ENCODE data around the gene NUP188.

NUP188 gene

DNA sequence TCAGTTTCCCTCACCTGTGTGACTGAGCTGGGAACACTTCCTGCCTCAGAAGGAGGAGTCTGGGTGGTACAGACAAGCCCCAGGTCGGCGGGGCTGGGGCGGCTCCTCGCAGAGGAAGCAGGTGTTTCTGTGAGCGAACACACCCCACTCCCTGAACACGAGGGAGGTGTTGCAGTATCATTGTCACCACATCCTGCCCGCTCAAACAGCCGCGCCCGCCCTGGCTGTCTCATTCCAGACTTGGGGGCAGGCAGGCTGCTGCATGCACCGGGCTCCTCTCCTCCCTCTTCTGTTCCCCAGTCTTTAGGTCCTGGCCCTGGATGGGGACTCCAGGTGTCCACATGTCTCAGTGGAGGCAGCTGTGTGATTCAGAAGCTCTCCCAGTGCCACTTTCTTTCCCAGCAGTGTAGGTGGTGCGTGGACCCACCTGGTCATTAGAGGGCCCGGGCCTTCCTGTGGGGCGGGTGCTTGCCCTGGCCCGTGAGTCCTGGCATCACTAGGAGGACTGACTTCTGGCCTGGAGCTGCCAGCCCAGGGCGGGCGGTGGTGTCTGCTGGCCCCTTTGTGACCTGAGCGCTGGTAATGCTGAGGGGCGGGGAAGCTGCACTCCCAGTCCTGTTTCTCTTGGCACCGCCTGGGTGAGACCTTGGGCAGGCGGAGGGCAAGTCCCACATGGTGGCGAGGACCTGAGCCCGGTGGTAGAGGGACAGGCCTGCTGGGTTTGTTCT lies 45.0 kb upstream of the NUP188 start:
- no peak for DNase-seq (ENCODE audit: extremely low spot score)
- ChIA-PET POLR2A (no interaction called here), CTCF (no interaction called here)

DNA sequence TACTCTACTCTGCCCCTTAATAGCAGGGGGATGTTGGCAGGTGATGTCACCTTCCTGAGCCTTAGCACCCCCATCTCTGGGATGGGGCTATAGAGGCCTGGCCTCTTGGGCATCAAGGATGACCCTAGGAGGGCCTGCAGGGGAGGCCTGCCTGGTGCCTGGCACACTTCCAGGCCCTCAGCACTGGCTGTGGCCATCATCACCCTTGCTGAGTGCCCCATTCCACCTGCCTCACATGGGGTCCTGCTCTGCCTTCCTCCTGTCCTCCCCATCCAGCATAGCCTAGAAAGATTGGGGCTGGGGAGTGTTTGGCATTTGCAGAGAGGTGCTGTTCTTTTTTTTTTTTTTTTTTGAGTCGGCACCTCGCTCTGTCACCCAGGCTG lies 44.4 kb upstream of the NUP188 start:
- POLR2A ChIA-PET, result no interaction called here
- CTCF ChIA-PET, result no interaction called here
- DNase-seq (ENCODE audit: extremely low spot score), result no peak
- TF ChIP-seq, protein P1, sequence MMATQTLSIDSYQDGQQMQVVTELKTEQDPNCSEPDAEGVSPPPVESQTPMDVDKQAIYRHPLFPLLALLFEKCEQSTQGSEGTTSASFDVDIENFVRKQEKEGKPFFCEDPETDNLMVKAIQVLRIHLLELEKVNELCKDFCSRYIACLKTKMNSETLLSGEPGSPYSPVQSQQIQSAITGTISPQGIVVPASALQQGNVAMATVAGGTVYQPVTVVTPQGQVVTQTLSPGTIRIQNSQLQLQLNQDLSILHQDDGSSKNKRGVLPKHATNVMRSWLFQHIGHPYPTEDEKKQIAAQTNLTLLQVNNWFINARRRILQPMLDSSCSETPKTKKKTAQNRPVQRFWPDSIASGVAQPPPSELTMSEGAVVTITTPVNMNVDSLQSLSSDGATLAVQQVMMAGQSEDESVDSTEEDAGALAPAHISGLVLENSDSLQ (IDR thresholded peaks at IDR 0.05), result no peak
- TF ChIP-seq ELF4 (IDR thresholded peaks at IDR 0.05) (no peak), HDGF (IDR thresholded peaks at IDR 0.05; ENCODE audit: borderline replicate concordance) (no peak), FOXK2 (IDR thresholded peaks at IDR 0.05) (no peak), NFRKB (IDR thresholded peaks at IDR 0.05) (no peak), ARNT (IDR thresholded peaks at IDR 0.05) (no peak), LEF1 (IDR thresholded peaks at IDR 0.05; ENCODE audit: borderline replicate concordance) (no peak), SUZ12 (IDR thresholded peaks at IDR 0.05) (no peak), CTBP1 (IDR thresholded peaks at IDR 0.05; ENCODE audit: borderline replicate concordance) (no peak), FOXA1 (IDR thresholded peaks at IDR 0.05) (no peak), TARDBP (IDR thresholded peaks at IDR 0.05) (no peak), SP1 (IDR thresholded peaks at IDR 0.05) (no peak), ZNF384 (IDR thresholded peaks at IDR 0.05) (no peak), FOXM1 (IDR thresholded peaks at IDR 0.05; ENCODE audit: borderline replicate concordance) (no peak), L3MBTL2 (conservative IDR thresholded peaks at IDR 0.05) (no peak), BHLHE40 (IDR thresholded peaks at IDR 0.05; ENCODE audit: borderline replicate concordance) (no peak)

More for the DNA sequence above, 45.0 kb upstream of the NUP188 start:
- TF ChIP-seq HDGF (IDR thresholded peaks at IDR 0.05; ENCODE audit: borderline replicate concordance), result no peak
- TF ChIP-seq, protein P1 (IDR thresholded peaks at IDR 0.05), result no peak
- no peak for TF ChIP-seq FOXK2 (IDR thresholded peaks at IDR 0.05)
- no peak for TF ChIP-seq CTBP1 (IDR thresholded peaks at IDR 0.05; ENCODE audit: borderline replicate concordance)
- TF ChIP-seq ZNF384 (IDR thresholded peaks at IDR 0.05), result no peak
- TF ChIP-seq LEF1 (IDR thresholded peaks at IDR 0.05; ENCODE audit: borderline replicate concordance), result no peak
- no peak for TF ChIP-seq FOXA1 (IDR thresholded peaks at IDR 0.05)
- TF ChIP-seq BHLHE40 (IDR thresholded peaks at IDR 0.05; ENCODE audit: borderline replicate concordance), result no peak
- no peak for TF ChIP-seq NFRKB (IDR thresholded peaks at IDR 0.05)
- TF ChIP-seq ELF4 (IDR thresholded peaks at IDR 0.05), result no peak
- no peak for TF ChIP-seq FOXM1 (IDR thresholded peaks at IDR 0.05; ENCODE audit: borderline replicate concordance)
- TF ChIP-seq L3MBTL2 (conservative IDR thresholded peaks at IDR 0.05), result no peak
- TF ChIP-seq SUZ12 (IDR thresholded peaks at IDR 0.05), result no peak
- no peak for TF ChIP-seq ARNT (IDR thresholded peaks at IDR 0.05)
- TF ChIP-seq TARDBP (IDR thresholded peaks at IDR 0.05), result no peak
- no peak for TF ChIP-seq SP1 (IDR thresholded peaks at IDR 0.05)

DNA sequence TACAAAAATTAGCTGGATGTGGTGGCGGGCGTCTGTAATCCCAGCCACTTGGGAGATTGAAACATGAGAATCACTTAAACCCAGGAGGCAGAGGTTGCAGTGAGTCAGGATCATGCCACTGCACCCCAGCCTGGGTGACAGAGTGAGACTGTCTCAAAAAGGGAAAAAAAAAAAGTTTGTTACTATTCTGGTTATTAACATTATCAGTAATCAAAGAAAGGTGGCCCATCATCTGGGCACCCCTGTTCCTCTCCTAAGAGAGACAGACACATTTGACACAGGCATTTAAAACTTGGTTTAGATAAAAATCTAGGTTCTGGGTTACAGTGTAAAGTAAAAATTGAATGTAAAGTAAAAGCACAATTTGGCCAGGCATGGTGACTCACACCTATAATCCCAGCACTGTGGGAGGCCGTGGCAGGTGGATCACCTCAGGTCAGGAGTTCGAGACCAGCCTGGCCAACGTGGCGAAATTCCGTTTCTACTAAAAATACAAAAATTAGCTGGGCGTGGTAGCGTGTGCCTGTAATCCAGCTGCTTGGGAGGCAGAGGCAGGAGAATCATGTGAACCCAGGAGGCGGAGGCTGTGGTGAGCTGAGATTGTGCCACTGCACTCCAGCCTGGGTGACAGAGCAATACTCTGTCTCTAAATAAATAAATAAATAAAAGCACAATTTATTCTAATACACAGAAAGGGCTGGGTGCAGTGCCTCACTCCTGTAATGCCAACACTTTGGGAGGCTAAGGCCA lies 43.5 kb upstream of the NUP188 start:
- POLR2A ChIA-PET, result no interaction called here
- CTCF ChIA-PET, result no interaction called here
- no peak for TF ChIP-seq NFRKB (IDR thresholded peaks at IDR 0.05)
- TF ChIP-seq FOXM1 (IDR thresholded peaks at IDR 0.05; ENCODE audit: borderline replicate concordance), result no peak
- TF ChIP-seq CTBP1 (IDR thresholded peaks at IDR 0.05; ENCODE audit: borderline replicate concordance), result no peak
- no peak for TF ChIP-seq FOXK2 (IDR thresholded peaks at IDR 0.05)
- no peak for TF ChIP-seq ARNT (IDR thresholded peaks at IDR 0.05)
- TF ChIP-seq, protein P1 (IDR thresholded peaks at IDR 0.05), result no peak
- no peak for TF ChIP-seq ELF4 (IDR thresholded peaks at IDR 0.05)
- no peak for TF ChIP-seq BHLHE40 (IDR thresholded peaks at IDR 0.05; ENCODE audit: borderline replicate concordance)
- TF ChIP-seq L3MBTL2 (conservative IDR thresholded peaks at IDR 0.05), result no peak
- no peak for TF ChIP-seq LEF1 (IDR thresholded peaks at IDR 0.05; ENCODE audit: borderline replicate concordance)
- TF ChIP-seq SP1 (IDR thresholded peaks at IDR 0.05), result no peak
- no peak for TF ChIP-seq TARDBP (IDR thresholded peaks at IDR 0.05)
- TF ChIP-seq ZNF384 (IDR thresholded peaks at IDR 0.05), result no peak
- TF ChIP-seq FOXA1 (IDR thresholded peaks at IDR 0.05), result no peak
- TF ChIP-seq SUZ12 (IDR thresholded peaks at IDR 0.05), result no peak
- TF ChIP-seq HDGF (IDR thresholded peaks at IDR 0.05; ENCODE audit: borderline replicate concordance), result no peak
- no peak for DNase-seq (ENCODE audit: extremely low spot score)

DNA sequence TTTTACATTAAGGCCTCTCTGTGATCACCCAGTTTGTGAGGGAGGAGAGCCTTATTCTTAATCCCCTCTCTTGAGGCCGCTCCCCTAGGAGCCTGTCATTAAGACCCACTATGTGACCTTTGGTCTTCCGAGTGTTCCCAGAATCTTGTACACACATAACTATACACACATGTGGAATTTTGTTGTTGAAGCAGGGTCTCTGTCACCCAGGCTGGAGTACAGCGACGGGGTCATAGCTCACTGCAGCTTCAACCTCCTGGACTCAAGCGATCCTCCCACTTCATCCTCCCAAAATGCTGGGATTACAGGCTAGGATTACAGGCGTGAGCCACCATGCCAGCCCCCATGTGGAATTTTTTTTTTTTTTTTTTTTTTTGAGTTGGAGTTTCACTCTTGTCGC lies 41.5 kb upstream of the NUP188 start:
- DNase-seq (ENCODE audit: extremely low spot score), result no peak
- TF ChIP-seq SP1 (IDR thresholded peaks at IDR 0.05) (no peak), TARDBP (IDR thresholded peaks at IDR 0.05) (no peak), CTBP1 (IDR thresholded peaks at IDR 0.05; ENCODE audit: borderline replicate concordance) (no peak), ZNF384 (IDR thresholded peaks at IDR 0.05) (no peak), L3MBTL2 (conservative IDR thresholded peaks at IDR 0.05) (no peak), FOXA1 (IDR thresholded peaks at IDR 0.05) (no peak), ELF4 (IDR thresholded peaks at IDR 0.05) (no peak)
- TF ChIP-seq, protein P1 (IDR thresholded peaks at IDR 0.05), result no peak
- ChIA-PET POLR2A (no interaction called here), CTCF (no interaction called here)

DNA sequence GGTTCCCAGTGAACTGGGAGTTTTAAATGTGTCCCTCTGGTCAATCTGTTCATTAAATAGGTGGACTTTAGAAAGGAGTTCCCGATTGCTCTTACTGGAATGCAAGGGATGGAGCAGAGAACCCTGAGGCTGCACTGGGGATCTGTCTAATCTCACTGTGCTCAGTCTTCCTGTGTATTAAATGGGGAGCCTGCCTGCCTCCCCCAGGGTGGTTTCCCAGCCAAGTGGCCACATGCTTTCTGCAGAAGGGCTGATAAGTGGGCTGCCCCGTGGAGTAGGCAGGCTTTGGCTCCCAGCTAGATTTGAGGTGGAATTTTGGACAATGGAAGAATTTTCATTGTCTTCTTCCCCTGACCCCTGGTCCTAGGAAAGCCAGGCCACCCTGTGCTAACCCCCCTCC lies 40.8 kb upstream of the NUP188 start:
- ChIA-PET CTCF (no interaction called here), POLR2A (no interaction called here)
- no peak for DNase-seq (ENCODE audit: extremely low spot score)
- no peak for TF ChIP-seq TARDBP (IDR thresholded peaks at IDR 0.05)
- TF ChIP-seq, protein P1 (IDR thresholded peaks at IDR 0.05), result no peak
- TF ChIP-seq ZNF384 (IDR thresholded peaks at IDR 0.05), result no peak
- no peak for TF ChIP-seq L3MBTL2 (conservative IDR thresholded peaks at IDR 0.05)
- no peak for TF ChIP-seq HDGF (IDR thresholded peaks at IDR 0.05; ENCODE audit: borderline replicate concordance)
- TF ChIP-seq FOXK2 (IDR thresholded peaks at IDR 0.05), result no peak
- TF ChIP-seq FOXM1 (IDR thresholded peaks at IDR 0.05; ENCODE audit: borderline replicate concordance), result no peak
- no peak for TF ChIP-seq SUZ12 (IDR thresholded peaks at IDR 0.05)
- no peak for TF ChIP-seq BHLHE40 (IDR thresholded peaks at IDR 0.05; ENCODE audit: borderline replicate concordance)
- TF ChIP-seq FOXA1 (IDR thresholded peaks at IDR 0.05), result no peak
- TF ChIP-seq NFRKB (IDR thresholded peaks at IDR 0.05), result no peak

Data from HEK293T (cell line).